Mucosa of rectum (tissue), 2 donors: Measurements from ENCODE around the gene B3GALT5.

ENCODE experiments used
- H3K27ac ChIP-seq, 2 donors: one replicate each; pipeline ENCODE4 v1.7.0; 2013; ENCODE audit warnings: inconsistent platforms in 2 of 2, low read depth in 2 of 2, low read length in 2 of 2
- H3K27me3 ChIP-seq, 2 donors: one replicate each; pipeline ENCODE4 v1.7.0; 2013; ENCODE audit warnings: low read length in 2 of 2; ENCODE audit not compliant: control insufficient read depth in 2 of 2, insufficient read depth in 2 of 2
- H3K36me3 ChIP-seq, 2 donors: one replicate each; pipeline ENCODE4 v1.7.0; 2013; ENCODE audit warnings: low read length in 2 of 2; ENCODE audit not compliant: control insufficient read depth in 2 of 2, insufficient read depth in 2 of 2
- H3K4me1 ChIP-seq, 2 donors: one replicate each; pipeline ENCODE4 v1.7.0; 2013; ENCODE audit warnings: low read length in 2 of 2, mild to moderate bottlenecking in 1 of 2; ENCODE audit not compliant: control insufficient read depth in 2 of 2, insufficient read depth in 2 of 2
- H3K4me3 ChIP-seq, 2 donors: one replicate each; pipeline ENCODE4 v1.7.0; 2013; ENCODE audit warnings: low read length in 2 of 2
- H3K9ac ChIP-seq, 2 donors: one replicate each; pipeline ENCODE4 v1.7.0; 2013; ENCODE audit warnings: low read length in 2 of 2, low read depth in 1 of 2, mild to moderate bottlenecking in 1 of 2
- H3K9me3 ChIP-seq, 2 donors: one replicate each; pipeline ENCODE4 v1.7.0; 2013; ENCODE audit warnings: low read length in 2 of 2; ENCODE audit not compliant: control insufficient read depth in 2 of 2
- donor health status: healthy.
- donor health status: Normal muscosa, but diverticular disease.

Gene B3GALT5

DNA sequence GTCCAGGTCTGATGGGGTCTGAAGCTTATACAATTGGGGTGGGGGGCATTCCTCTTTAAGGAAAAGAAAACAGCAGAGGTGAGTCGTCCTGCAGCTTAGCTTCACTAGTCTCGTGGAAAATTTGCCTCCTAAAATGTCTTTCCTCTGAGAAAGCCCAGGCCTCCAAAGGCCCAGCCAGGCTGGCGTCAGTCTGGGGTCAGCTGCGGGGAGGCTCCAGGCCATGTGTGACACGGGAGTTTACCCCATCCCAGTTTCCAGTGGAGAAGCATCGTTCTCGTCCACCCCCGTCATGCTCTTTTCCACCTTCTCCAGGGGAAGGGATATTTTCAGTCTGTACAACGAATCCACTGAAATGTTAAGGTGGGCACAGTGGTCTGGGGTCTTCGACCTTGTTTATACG is 42.8 kb downstream of the B3GALT5 start:
- H3K36me3 ChIP-seq: peaks cover 0 to 3% of the 10 kb centered on the region in 2 donors
- H3K4me3 ChIP-seq: no peak overlapping the region
- peak overlapping the region; percentile 73 to 79 for H3K27ac ChIP-seq
- H3K9me3 ChIP-seq: no peaks in the 10 kb centered on the region
- peaks cover 21 to 44% of the 10 kb centered on the region in 2 donors for H3K4me1 ChIP-seq
- no peaks in the 10 kb centered on the region for H3K27me3 ChIP-seq
- no peak overlapping the region for H3K9ac ChIP-seq

DNA sequence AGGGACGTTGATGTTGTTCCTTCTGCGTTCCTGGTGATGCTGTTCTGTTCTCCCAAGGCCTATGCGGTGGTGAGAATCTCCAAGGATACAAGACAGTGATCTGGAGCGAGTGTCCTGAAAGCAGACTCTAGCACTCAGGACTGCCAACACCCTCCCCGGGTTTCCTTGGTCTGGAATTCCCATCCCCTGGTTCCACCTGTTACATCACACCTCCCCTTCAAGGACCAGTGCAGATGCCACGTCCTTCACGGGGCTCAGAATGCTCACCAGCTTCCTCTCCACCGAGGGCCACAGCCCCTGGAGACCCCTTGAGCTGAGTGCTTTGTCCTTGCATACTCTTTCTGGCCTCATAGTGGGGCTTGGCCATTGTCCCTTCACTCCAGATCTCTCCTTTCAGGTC is 43.5 kb downstream of the B3GALT5 start:
- H3K4me1 ChIP-seq: peaks cover 21 to 47% of the 10 kb centered on the region in 2 donors
- no peaks in the 10 kb centered on the region for H3K27me3 ChIP-seq
- no peaks in the 10 kb centered on the region for H3K9me3 ChIP-seq
- no peak overlapping the region for H3K9ac ChIP-seq
- peaks cover 3 to 7% of the 10 kb centered on the region in 2 donors for H3K36me3 ChIP-seq
- no peak overlapping the region for H3K4me3 ChIP-seq
- H3K27ac ChIP-seq: peak overlapping the region; percentile 78 to 79

DNA sequence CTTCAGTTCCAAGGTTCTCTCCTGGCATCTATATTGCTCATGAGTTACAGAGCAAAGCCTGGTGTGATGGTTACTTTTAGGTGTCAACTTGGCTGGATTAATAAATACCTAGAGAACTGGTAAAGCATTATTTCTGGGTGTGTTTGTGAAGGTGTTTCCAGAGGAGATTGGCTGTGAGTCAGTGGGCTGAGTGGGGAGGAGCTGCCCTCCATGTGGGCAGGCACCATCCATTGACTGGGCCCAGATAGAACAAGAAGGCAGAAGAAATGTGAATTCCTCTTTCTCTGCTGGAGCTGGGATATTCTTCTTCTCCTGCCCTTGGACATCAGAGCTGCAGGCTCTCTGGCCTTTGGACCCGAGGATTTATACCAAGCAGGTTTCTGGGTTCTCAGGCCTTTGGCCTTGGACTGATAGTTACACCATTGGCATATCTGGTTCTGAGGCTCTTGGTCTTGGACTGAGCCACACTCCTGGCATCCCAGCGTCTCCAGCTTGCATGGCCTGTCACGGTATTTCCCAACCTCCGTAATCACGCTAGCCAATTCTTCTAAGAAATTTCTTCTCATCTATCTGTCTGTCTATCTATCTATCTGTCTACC is 44.5 kb downstream of the B3GALT5 start:
- Histone ChIP-seq H3K27me3 (no peaks in the 10 kb centered on the region), H3K27ac (peak overlapping the region; percentile 78 to 79), H3K36me3 (peaks cover 8 to 12% of the 10 kb centered on the region in 2 donors), H3K9ac (peak overlapping the region; percentile 1 to 62), H3K4me1 (peaks cover 21 to 43% of the 10 kb centered on the region in 2 donors), H3K9me3 (no peaks in the 10 kb centered on the region), H3K4me3 (peak overlapping the region; percentile 65 to 67)

DNA sequence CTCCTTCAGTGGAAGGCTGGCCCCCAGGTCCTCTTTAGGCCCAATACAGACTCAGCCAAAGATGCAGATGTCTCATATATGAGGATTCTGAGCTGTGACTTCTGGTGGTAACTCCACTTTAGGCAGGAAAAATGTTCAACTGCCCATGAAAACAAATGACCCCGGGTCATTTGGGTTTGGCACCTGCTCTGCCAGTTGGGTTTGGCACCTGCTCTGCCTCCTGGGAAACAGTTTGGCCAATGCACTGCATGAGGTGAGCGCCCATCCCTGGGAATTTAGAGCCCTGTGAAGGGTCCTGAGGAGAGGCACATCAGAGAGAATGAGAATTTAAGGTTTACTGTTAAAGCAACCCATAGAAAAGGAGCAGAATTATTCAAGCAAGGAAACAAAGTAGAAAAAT is 45.3 kb downstream of the B3GALT5 start:
- Histone ChIP-seq H3K36me3 (peaks cover 11 to 16% of the 10 kb centered on the region in 2 donors), H3K9me3 (no peaks in the 10 kb centered on the region), H3K27ac (peak overlapping the region; percentile 71 to 78), H3K9ac (peak overlapping the region; percentile 1 to 62), H3K4me3 (peak overlapping the region; percentile 65 to 67), H3K27me3 (no peaks in the 10 kb centered on the region), H3K4me1 (peaks cover 21 to 42% of the 10 kb centered on the region in 2 donors)

DNA sequence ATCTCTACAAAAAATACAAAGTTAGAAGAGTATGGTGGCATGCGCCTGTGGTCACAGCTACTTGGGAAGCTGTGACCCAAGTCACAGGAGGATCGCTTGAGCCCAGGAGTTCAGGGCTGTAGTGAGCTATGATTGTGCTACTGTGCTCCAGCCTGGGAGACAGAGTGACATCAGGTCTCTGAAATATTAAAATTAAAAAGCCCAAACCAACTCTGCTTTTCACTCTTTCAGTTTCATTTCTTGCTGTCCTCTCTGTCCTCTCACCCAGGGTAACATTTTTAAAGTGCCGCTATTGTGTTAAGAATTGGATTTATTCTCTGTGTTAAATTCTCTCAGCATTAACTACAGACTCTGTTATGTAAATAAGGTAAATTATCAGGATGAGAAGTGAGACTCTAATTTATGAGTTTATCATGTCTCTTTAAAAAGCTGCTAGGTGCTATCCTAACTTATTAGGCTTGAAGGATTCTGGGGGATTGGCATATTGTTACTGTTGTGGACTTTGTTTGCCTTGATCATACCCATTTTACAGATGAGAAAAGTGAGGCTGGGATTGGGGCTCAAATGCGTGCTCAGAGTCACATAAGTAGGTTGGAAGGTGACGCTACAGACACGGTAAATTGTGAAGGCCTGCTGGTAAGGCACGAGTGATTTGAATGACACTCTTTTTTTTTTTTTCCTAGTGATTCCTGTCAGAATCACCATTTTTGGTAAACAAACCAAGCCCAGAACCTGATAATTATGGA is 46.5 kb downstream of the B3GALT5 start:
- no peaks in the 10 kb centered on the region for H3K9me3 ChIP-seq
- H3K36me3 ChIP-seq: peaks cover 14 to 26% of the 10 kb centered on the region in 2 donors
- no peaks in the 10 kb centered on the region for H3K27me3 ChIP-seq
- H3K4me1 ChIP-seq: peaks cover 21 to 34% of the 10 kb centered on the region in 2 donors
- H3K9ac ChIP-seq: peak overlapping the region in 1 of 2 donors; percentile 62
- peak overlapping the region; percentile 45 to 67 for H3K4me3 ChIP-seq
- H3K27ac ChIP-seq: peak overlapping the region; percentile 71 to 78

DNA sequence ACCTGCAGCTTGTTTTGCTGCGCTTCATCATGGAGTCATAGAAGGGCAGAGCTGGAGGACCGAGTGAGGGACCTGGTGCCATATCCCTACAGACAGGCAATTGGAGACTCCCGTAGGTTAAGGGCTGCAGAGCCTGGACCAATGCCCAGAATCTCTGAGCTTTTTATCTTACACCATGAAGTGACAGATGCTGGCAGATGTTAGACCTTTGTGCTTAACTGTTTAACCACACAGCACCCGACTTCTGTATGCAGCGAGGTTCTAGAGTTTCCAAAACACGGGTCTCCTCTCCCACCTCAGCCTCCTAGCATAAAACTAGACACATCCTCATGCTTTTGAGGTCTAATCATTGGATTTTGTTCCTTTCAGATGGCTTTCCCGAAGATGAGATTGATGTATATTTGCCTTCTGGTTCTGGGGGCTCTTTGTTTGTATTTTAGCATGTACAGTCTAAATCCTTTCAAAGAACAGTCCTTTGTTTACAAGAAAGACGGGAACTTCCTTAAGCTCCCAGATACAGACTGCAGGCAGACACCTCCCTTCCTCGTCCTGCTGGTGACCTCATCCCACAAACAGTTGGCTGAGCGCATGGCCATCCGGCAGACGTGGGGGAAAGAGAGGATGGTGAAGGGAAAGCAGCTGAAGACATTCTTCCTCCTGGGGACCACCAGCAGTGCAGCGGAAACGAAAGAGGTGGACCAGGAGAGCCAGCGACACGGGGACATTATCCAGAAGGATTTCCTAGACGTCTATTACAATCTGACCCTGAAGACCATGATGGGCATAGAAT is 47.6 kb downstream of the B3GALT5 start:
- no peaks in the 10 kb centered on the region for H3K9me3 ChIP-seq
- H3K27me3 ChIP-seq: no peaks in the 10 kb centered on the region
- peak overlapping the region in 1 of 2 donors; percentile 44 for H3K9ac ChIP-seq
- H3K4me1 ChIP-seq: peaks cover 16 to 25% of the 10 kb centered on the region in 2 donors
- H3K27ac ChIP-seq: peak overlapping the region; percentile 17 to 71
- peaks cover 14 to 34% of the 10 kb centered on the region in 2 donors for H3K36me3 ChIP-seq
- peak overlapping the region; percentile 42 to 67 for H3K4me3 ChIP-seq

DNA sequence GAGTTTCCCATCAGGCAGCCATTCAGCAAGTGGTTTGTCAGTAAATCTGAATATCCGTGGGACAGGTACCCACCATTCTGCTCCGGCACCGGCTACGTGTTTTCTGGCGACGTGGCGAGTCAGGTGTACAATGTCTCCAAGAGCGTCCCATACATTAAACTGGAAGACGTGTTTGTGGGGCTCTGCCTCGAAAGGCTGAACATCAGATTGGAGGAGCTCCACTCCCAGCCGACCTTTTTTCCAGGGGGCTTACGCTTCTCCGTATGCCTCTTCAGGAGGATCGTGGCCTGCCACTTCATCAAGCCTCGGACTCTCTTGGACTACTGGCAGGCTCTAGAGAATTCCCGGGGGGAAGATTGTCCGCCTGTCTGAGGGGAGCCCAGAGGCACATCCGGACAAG is 48.4 kb downstream of the B3GALT5 start:
- H3K9me3 ChIP-seq: no peaks in the 10 kb centered on the region
- H3K4me1 ChIP-seq: peaks cover 14 to 26% of the 10 kb centered on the region in 2 donors
- no peak overlapping the region for H3K4me3 ChIP-seq
- H3K27ac ChIP-seq: peak overlapping the region; percentile 17 to 71
- H3K27me3 ChIP-seq: no peaks in the 10 kb centered on the region
- H3K36me3 ChIP-seq: peaks cover 14 to 35% of the 10 kb centered on the region in 2 donors
- no peak overlapping the region for H3K9ac ChIP-seq

DNA sequence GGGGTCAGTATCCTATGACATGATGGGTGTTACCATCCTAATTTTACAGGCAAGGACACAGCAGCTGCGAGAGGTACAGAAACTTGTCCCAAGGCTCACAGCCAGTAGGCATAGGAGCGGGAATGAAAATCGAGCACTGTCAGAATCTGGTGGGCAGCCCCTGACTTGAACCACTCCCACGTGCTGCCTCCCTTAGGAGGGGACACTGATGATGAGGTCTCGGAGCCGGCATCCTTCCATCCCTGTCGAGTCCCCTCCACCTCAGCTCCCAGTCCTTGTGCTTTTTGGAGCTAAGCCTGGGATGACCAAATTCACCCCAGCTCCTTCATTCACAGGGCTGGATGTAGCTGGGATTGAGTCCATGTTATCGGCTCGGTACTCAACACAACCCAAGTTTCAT is 49.0 kb downstream of the B3GALT5 start:
- Histone ChIP-seq H3K4me3 (no peak overlapping the region), H3K27ac (no peak overlapping the region), H3K9ac (no peak overlapping the region), H3K4me1 (peaks cover 10 to 23% of the 10 kb centered on the region in 2 donors), H3K27me3 (no peaks in the 10 kb centered on the region), H3K36me3 (peaks cover 14 to 35% of the 10 kb centered on the region in 2 donors), H3K9me3 (no peaks in the 10 kb centered on the region)

DNA sequence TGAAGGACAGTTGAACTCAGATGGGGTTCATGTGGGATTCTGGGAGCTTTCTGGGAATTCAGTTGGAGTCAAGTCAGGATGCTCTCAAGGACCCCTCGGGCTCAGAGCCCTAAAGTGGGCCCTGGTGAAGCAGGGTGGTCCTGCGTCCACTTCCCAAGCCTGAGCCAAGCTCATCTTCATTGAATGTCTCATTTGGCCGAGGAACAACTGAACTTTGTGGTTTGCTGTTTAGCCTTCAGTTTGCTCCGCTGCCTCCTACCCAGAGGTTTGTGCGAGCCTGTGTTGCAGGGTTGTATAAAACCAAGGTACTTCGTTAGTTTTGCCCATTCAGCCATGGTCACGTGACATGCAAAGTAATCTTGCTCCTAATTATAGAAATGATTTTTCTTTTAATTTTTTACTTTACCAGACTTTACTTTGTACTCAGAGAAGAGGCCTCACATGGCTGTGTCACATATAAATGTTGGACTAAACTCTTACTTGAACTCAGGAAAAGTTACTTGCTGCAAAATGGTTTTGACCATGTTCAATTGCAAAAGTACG is 49.7 kb downstream of the B3GALT5 start:
- H3K9ac ChIP-seq: no peak overlapping the region
- no peaks in the 10 kb centered on the region for H3K27me3 ChIP-seq
- H3K36me3 ChIP-seq: peaks cover 14 to 35% of the 10 kb centered on the region in 2 donors
- H3K4me1 ChIP-seq: peaks cover 12 to 21% of the 10 kb centered on the region in 2 donors
- no peak overlapping the region for H3K27ac ChIP-seq
- H3K9me3 ChIP-seq: no peaks in the 10 kb centered on the region
- H3K4me3 ChIP-seq: no peak overlapping the region
